Measurements from ENCODE around the gene BIN1. TPM values are rescaled to one million over a fixed set of nuclear protein-coding genes. Genes with fewer than 3 reads are reported as not detected.

Gene BIN1
- total and polyA plus RNA-seq, 2 experiments from 2014 or later: 23.9 to 33.0 TPM

GRCh38 chr2:127074358-127074757 lies 32.6 kb downstream of the BIN1 start:
- Histone ChIP-seq H3K9ac (no peak overlapping the region), H2AFZ (no peak overlapping the region), H4K20me1 (ENCODE audit: insufficient read depth) (no peaks in the 10 kb centered on the region), H3K9me3 (ENCODE audit: low read depth) (no peaks in the 10 kb centered on the region), H3K79me2 (ENCODE audit: insufficient read depth) (peaks cover 27% of the 10 kb centered on the region), H3K4me1 (ENCODE audit: insufficient read depth) (no peaks in the 10 kb centered on the region), H3K27ac (no peak overlapping the region), H3K9me2 (ENCODE audit: insufficient read depth) (no peaks in the 10 kb centered on the region), H3K36me3 (ENCODE audit: low read depth) (no peaks in the 10 kb centered on the region), H3F3A (ENCODE audit: insufficient read depth) (no peaks in the 10 kb centered on the region), H3K4me3 (no peak overlapping the region), H3K27me3 (replicated peaks; ENCODE audit: insufficient read depth) (no peaks in the 10 kb centered on the region), H3K4me2 (ENCODE audit: unreplicated experiment) (no peak overlapping the region)
- WGBS, 2 experiments (ENCODE audit: low coverage in 1 of 2, low lambda C conversion rate in 2 of 2, missing lambda C conversion rate in 2 of 2): 51 to 61% methylated on average over 3 of the region's 3 CpGs
- DNase-seq: no peak
- TF ChIP-seq EZH2 (IDR thresholded peaks at IDR 0.05; ENCODE audit: insufficient read depth, poor library complexity, severe bottlenecking) (no peak), EZH2phosphoT487 (IDR thresholded peaks at IDR 0.05; ENCODE audit: insufficient read depth, low read depth) (no peak)
- in situ Hi-C loops (cut with MboI): no loop called here

DNA sequence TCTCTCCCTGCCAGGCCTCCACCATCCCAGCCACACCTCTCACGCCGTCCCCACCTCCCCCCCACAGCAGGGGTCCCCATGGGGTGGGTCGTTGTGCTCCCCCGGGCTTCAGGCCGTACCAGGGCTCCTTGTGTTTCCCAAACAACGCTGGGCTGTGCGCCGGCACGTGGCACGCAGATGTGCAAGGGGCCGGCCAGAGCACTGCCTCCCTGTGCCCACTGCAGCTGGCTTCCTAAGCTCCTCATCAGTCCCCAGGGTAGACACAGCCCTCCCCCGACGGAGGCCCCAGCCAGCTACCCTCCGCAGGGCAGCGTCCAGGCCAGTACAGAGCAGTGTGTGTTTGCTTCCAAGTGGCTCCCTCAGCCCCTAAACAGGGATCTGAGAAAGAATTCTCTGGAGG lies 34.0 kb downstream of the BIN1 start:
- no peak overlapping the region for H3K27ac ChIP-seq
- no peaks in the 10 kb centered on the region for H4K20me1 ChIP-seq (ENCODE audit: insufficient read depth)
- peaks cover 16% of the 10 kb centered on the region; the same call in 1 of the 2 replicates for H3K79me2 ChIP-seq (ENCODE audit: insufficient read depth)
- no peak overlapping the region for H3K4me3 ChIP-seq
- H3K4me2 ChIP-seq (ENCODE audit: unreplicated experiment): no peak overlapping the region
- no peak for TF ChIP-seq EZH2phosphoT487 (IDR thresholded peaks at IDR 0.05; ENCODE audit: insufficient read depth, low read depth)
- no peak for TF ChIP-seq EZH2 (IDR thresholded peaks at IDR 0.05; ENCODE audit: insufficient read depth, poor library complexity, severe bottlenecking)
- no peaks in the 10 kb centered on the region for H3K27me3 ChIP-seq (replicated peaks; ENCODE audit: insufficient read depth)
- no peak for DNase-seq
- in situ Hi-C loops (cut with MboI): no loop called here
- 27 to 32% methylated on average over 15 of the region's 15 CpGs for WGBS, 2 experiments (ENCODE audit: low coverage in 1 of 2, low lambda C conversion rate in 2 of 2, missing lambda C conversion rate in 2 of 2)
- no peaks in the 10 kb centered on the region for H3K36me3 ChIP-seq (ENCODE audit: low read depth)
- H3K4me1 ChIP-seq (ENCODE audit: insufficient read depth): no peaks in the 10 kb centered on the region
- no peaks in the 10 kb centered on the region for H3F3A ChIP-seq (ENCODE audit: insufficient read depth)
- H3K9ac ChIP-seq: no peak overlapping the region
- H2AFZ ChIP-seq: no peak overlapping the region
- no peaks in the 10 kb centered on the region for H3K9me3 ChIP-seq (ENCODE audit: low read depth)
- no peaks in the 10 kb centered on the region for H3K9me2 ChIP-seq (ENCODE audit: insufficient read depth)

DNA sequence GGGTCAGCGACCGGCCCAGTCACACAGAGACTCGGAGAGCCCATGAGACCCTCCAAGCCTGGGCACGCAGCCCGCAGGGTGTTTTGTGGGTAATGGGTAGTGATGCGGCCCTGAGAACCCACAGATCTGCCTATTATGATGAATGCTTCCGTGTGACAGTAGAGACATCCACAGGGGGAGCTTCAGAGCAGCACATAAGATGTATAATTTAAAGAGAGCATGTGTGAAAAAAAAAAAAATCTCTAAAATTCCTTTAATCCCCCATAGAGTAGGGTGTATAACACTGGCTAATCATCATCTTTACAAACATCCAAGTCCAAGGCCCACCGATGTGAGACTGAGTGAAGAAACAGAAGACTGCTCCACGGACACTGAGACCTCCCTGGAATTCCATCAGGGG lies 34.6 kb downstream of the BIN1 start:
- H3K9me3 ChIP-seq (ENCODE audit: low read depth): no peaks in the 10 kb centered on the region
- no peaks in the 10 kb centered on the region for H3K9me2 ChIP-seq (ENCODE audit: insufficient read depth)
- no peak for DNase-seq
- H3K9ac ChIP-seq: no peak overlapping the region
- no peak overlapping the region for H3K4me2 ChIP-seq (ENCODE audit: unreplicated experiment)
- H3K4me1 ChIP-seq (ENCODE audit: insufficient read depth): 0 out of 2 replicates have a peak, but pooled peaks cover 5% of the 10 kb centered on the region
- no peaks in the 10 kb centered on the region for H3F3A ChIP-seq (ENCODE audit: insufficient read depth)
- no peaks in the 10 kb centered on the region for H3K36me3 ChIP-seq (ENCODE audit: low read depth)
- H3K27me3 ChIP-seq (replicated peaks; ENCODE audit: insufficient read depth): no peaks in the 10 kb centered on the region
- no peaks in the 10 kb centered on the region for H4K20me1 ChIP-seq (ENCODE audit: insufficient read depth)
- H3K4me3 ChIP-seq: no peak overlapping the region
- H3K27ac ChIP-seq: no peak overlapping the region
- peaks cover 10% of the 10 kb centered on the region; the same call in 1 of the 2 replicates for H3K79me2 ChIP-seq (ENCODE audit: insufficient read depth)
- TF ChIP-seq EZH2 (IDR thresholded peaks at IDR 0.05; ENCODE audit: insufficient read depth, poor library complexity, severe bottlenecking): no peak
- no peak for TF ChIP-seq EZH2phosphoT487 (IDR thresholded peaks at IDR 0.05; ENCODE audit: insufficient read depth, low read depth)
- 78 to 79% methylated on average over 9 of the region's 9 CpGs for WGBS, 2 experiments (ENCODE audit: low coverage in 1 of 2, low lambda C conversion rate in 2 of 2, missing lambda C conversion rate in 2 of 2)
- in situ Hi-C loops (cut with MboI): no loop called here
- H2AFZ ChIP-seq: no peak overlapping the region

DNA sequence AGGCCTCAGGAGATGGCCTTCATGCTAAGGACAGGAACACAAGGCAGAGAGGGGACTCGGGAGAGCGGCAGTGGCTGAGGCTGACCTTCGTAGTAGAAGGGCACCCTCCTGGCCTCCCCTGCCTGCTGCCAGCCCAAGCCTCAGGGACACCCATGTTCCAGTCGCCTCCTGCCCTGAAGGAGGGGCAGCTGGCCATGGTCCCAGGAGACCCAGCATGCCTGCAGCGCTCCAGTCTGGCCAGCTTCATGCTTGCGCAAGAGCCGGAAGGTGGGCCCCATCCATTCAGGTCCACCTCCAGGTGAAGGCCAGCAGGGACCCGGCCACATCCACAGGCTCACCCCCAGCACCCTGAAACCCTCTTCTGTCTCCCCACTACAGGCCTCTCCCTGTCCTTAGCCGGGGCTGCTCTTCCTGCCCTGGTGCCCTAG lies 35.0 kb downstream of the BIN1 start:
- no peak overlapping the region for H3K27ac ChIP-seq

GRCh38 chr2:127070221-127070620 lies 36.7 kb downstream of the BIN1 start:
- Histone ChIP-seq H3K4me2 (ENCODE audit: unreplicated experiment) (no peak overlapping the region), H3K4me1 (ENCODE audit: insufficient read depth) (peaks cover 10% of the 10 kb centered on the region), H4K20me1 (ENCODE audit: insufficient read depth) (no peaks in the 10 kb centered on the region), H3F3A (ENCODE audit: insufficient read depth) (no peaks in the 10 kb centered on the region), H3K9ac (no peak overlapping the region), H3K27me3 (replicated peaks; ENCODE audit: insufficient read depth) (no peaks in the 10 kb centered on the region), H3K4me3 (no peak overlapping the region), H3K9me3 (ENCODE audit: low read depth) (no peaks in the 10 kb centered on the region), H3K27ac (no peak overlapping the region), H3K79me2 (ENCODE audit: insufficient read depth) (no peaks in the 10 kb centered on the region), H3K9me2 (ENCODE audit: insufficient read depth) (no peaks in the 10 kb centered on the region), H3K36me3 (ENCODE audit: low read depth) (no peaks in the 10 kb centered on the region), H2AFZ (no peak overlapping the region)
- DNase-seq: no peak
- in situ Hi-C loops (cut with MboI): no loop called here
- WGBS, 2 experiments (ENCODE audit: low coverage in 1 of 2, low lambda C conversion rate in 2 of 2, missing lambda C conversion rate in 2 of 2): 93 to 98% methylated on average over 9 to 11 of the region's 11 CpGs
- no peak for TF ChIP-seq EZH2phosphoT487 (IDR thresholded peaks at IDR 0.05; ENCODE audit: insufficient read depth, low read depth)

More for the DNA sequence above, 35.0 kb downstream of the BIN1 start:
- Histone ChIP-seq H3F3A (ENCODE audit: insufficient read depth) (no peaks in the 10 kb centered on the region), H3K9ac (no peak overlapping the region), H3K4me2 (ENCODE audit: unreplicated experiment) (no peak overlapping the region), H2AFZ (no peak overlapping the region), H3K27me3 (replicated peaks; ENCODE audit: insufficient read depth) (no peaks in the 10 kb centered on the region), H4K20me1 (ENCODE audit: insufficient read depth) (no peaks in the 10 kb centered on the region), H3K36me3 (ENCODE audit: low read depth) (no peaks in the 10 kb centered on the region), H3K9me2 (ENCODE audit: insufficient read depth) (no peaks in the 10 kb centered on the region), H3K4me3 (no peak overlapping the region), H3K4me1 (ENCODE audit: insufficient read depth) (0 out of 2 replicates have a peak, but pooled peaks cover 8% of the 10 kb centered on the region), H3K9me3 (ENCODE audit: low read depth) (no peaks in the 10 kb centered on the region), H3K79me2 (ENCODE audit: insufficient read depth) (peaks cover 5% of the 10 kb centered on the region; the same call in 1 of the 2 replicates)
- in situ Hi-C loops (cut with MboI): no loop called here
- 90 to 93% methylated on average over 9 of the region's 9 CpGs for WGBS, 2 experiments (ENCODE audit: low coverage in 1 of 2, low lambda C conversion rate in 2 of 2, missing lambda C conversion rate in 2 of 2)
- TF ChIP-seq EZH2phosphoT487 (IDR thresholded peaks at IDR 0.05; ENCODE audit: insufficient read depth, low read depth) (no peak), EZH2 (IDR thresholded peaks at IDR 0.05; ENCODE audit: insufficient read depth, poor library complexity, severe bottlenecking) (no peak)
- DNase-seq: no peak
